SK-N-SH (cell line): ENCODE results near the gene AQP3. TPM values are rescaled to one million over a fixed set of nuclear protein-coding genes. Genes with fewer than 3 reads are reported as not detected.

ENCODE experiments used
- CTCF ChIA-PET: fragments of 300-600, 350-600 bp; formaldehyde crosslinking; extraction: SDS; loops from one replicate; lab custom pipeline; 2021; lab: Yijun Ruan, JAX
- POLR2A ChIA-PET: fragments of 350-600 bp; sonication (Branson Sonifier 250); formaldehyde crosslinking; extraction: SDS; loops from one replicate; lab custom pipeline; 2020; ENCODE audit warnings: antibody characterized with exemption, inconsistent platforms; lab: Yijun Ruan, JAX
- DNase-seq: peaks from one replicate; pipeline ENCODE4 v3.0.0; 2012
- H2AFZ ChIP-seq: fragments of 200-600 bp; sonication (generic); 2 replicates; pipeline ENCODE4 v1.8.1; 2016; ENCODE audit warnings: antibody characterized with exemption, mild to moderate bottlenecking, low read depth
- H3F3A ChIP-seq: fragments of 200-600 bp; sonication (generic); replicated peaks from 2 replicates; pipeline ENCODE3; 2016; ENCODE audit warnings: antibody characterized with exemption, mild to moderate bottlenecking; ENCODE audit not compliant: insufficient read depth
- H3K27ac ChIP-seq, 2 experiments: fragments of 200-500 bp in 1 of 2; fragments of 200-600 bp in 1 of 2; sonication (Bioruptor generic) in 1 of 2; sonication (generic), shearing (Covaris generic) in 1 of 2; 2 replicates each; pipeline versions ENCODE4 v1.5.1 to v1.6.1; 2014 to 2016; ENCODE audit warnings: low read depth in 2 of 2, inconsistent platforms in 1 of 2, low read length in 1 of 2, mild to moderate bottlenecking in 1 of 2, mixed read lengths in 1 of 2
- H3K27me3 ChIP-seq: fragments of 200-600 bp; sonication (generic), shearing (Covaris generic); 2 replicates; pipeline ENCODE4 v1.6.1; 2016; ENCODE audit warnings: mixed run types; ENCODE audit not compliant: insufficient read depth
- H3K36me3 ChIP-seq, 2 experiments: fragments of 200-500 bp in 1 of 2; fragments of 200-600 bp in 1 of 2; sonication (Bioruptor generic) in 1 of 2; sonication (generic) in 1 of 2; replicated peaks in 1 of 2; 2 replicates each; pipeline versions ENCODE3 to v1.5.1; 2014 to 2016; ENCODE audit warnings: low read length in 1 of 2, mild to moderate bottlenecking in 1 of 2; ENCODE audit not compliant: insufficient read depth in 2 of 2, control insufficient read depth in 1 of 2
- H3K4me1 ChIP-seq, 2 experiments: fragments of 200-500 bp in 1 of 2; fragments of 200-600 bp in 1 of 2; sonication (Bioruptor generic) in 1 of 2; sonication (generic), shearing (Covaris generic) in 1 of 2; 2 replicates each; pipeline versions ENCODE4 v1.5.1 to v1.6.1; 2014 to 2016; ENCODE audit warnings: low read depth in 1 of 2, low read length in 1 of 2, mixed run types in 1 of 2; ENCODE audit not compliant: insufficient read depth in 2 of 2, control insufficient read depth in 1 of 2
- H3K4me2 ChIP-seq: fragments of 200-600 bp; sonication (generic), shearing (Covaris generic); 2 replicates; pipeline ENCODE4 v1.6.1; 2017; ENCODE audit warnings: mixed run types
- H3K4me3 ChIP-seq, 2 experiments: fragments of 200-500 bp in 1 of 2; fragments of 200-600 bp in 1 of 2; sonication (Bioruptor generic) in 1 of 2; sonication (generic), shearing (Covaris generic) in 1 of 2; 2 replicates each; pipeline versions ENCODE4 v1.5.1 to v1.8.1; 2014 to 2016; ENCODE audit warnings: low read depth in 2 of 2, inconsistent platforms in 1 of 2, low read length in 1 of 2, mild to moderate bottlenecking in 1 of 2, mixed read lengths in 1 of 2, moderate library complexity in 1 of 2
- H3K79me2 ChIP-seq: fragments of 200-600 bp; sonication (generic); 2 replicates; pipeline ENCODE4 v1.8.1; 2017; ENCODE audit warnings: mild to moderate bottlenecking; ENCODE audit not compliant: insufficient read depth
- H3K9ac ChIP-seq: fragments of 200-600 bp; sonication (generic); 2 replicates; pipeline ENCODE4 v1.6.1; 2017; ENCODE audit warnings: mixed run types
- H3K9me2 ChIP-seq: fragments of 200-600 bp; sonication (generic); 2 replicates; pipeline ENCODE4 v1.6.1; 2017; ENCODE audit warnings: mixed run types
- H3K9me3 ChIP-seq: fragments of 200-600 bp; sonication (generic); 2 replicates; pipeline ENCODE4 v1.6.1; 2017; ENCODE audit warnings: mixed run types, mild to moderate bottlenecking, moderate library complexity
- H4K20me1 ChIP-seq: fragments of 200-600 bp; sonication (generic); 2 replicates; pipeline ENCODE4 v1.6.1; 2017; ENCODE audit warnings: mild to moderate bottlenecking, mixed run types; ENCODE audit not compliant: insufficient read depth
- CHD2 ChIP-seq: fragments of 150-350 bp; IDR thresholded peaks from 2 replicates; pipeline ENCODE4 v1.6.1; 2018; ENCODE audit warnings: low read length; ENCODE audit not compliant: partially characterized antibody
- EZH2phosphoT487 ChIP-seq: fragments of 200-600 bp; sonication (generic); IDR thresholded peaks from 2 replicates; pipeline ENCODE4 v1.6.1; 2017; ENCODE audit warnings: low read depth, mixed run types, mild to moderate bottlenecking, antibody characterized with exemption, moderate library complexity, borderline replicate concordance
- FOXM1 ChIP-seq: IDR thresholded peaks from 2 replicates; pipeline ENCODE4 v1.4.0; 2012; ENCODE audit warnings: low read depth, mild to moderate bottlenecking
- JUND ChIP-seq: IDR thresholded peaks from 2 replicates; pipeline ENCODE4 v1.4.0; 2012
- RCOR1 ChIP-seq: fragments of 150-350 bp; IDR thresholded peaks from 2 replicates; pipeline ENCODE4 v1.6.1; 2017; ENCODE audit warnings: antibody characterized with exemption, low read length
- RFX5 ChIP-seq: IDR thresholded peaks from 2 replicates; pipeline ENCODE4 v1.6.1; 2012; ENCODE audit warnings: mild to moderate bottlenecking, improper control_type of control experiment, low read length
- RXRA ChIP-seq: IDR thresholded peaks from 2 replicates; pipeline ENCODE4 v1.4.0; 2012; ENCODE audit warnings: low read depth, mild to moderate bottlenecking, borderline replicate concordance
- TAF1 ChIP-seq: IDR thresholded peaks from 2 replicates; pipeline ENCODE4 v1.6.1; 2012; ENCODE audit warnings: low read depth, mild to moderate bottlenecking, low read length, moderate library complexity, borderline replicate concordance
- TCF12 ChIP-seq: IDR thresholded peaks from 2 replicates; pipeline ENCODE4 v1.4.0; 2012
- YY1 ChIP-seq: IDR thresholded peaks from 2 replicates; pipeline ENCODE4 v1.4.0; 2012; ENCODE audit warnings: low read depth, mild to moderate bottlenecking
- WGBS: methylation state at CpG from one replicate; pipeline ENCODE4 v1.1.6; 2017; ENCODE audit warnings: low lambda C conversion rate; 5-methylcytosine and 5-hydroxymethylcytosine counted together
- polyA plus RNA-seq, 3 experiments: library from polyadenylated mRNA; depleted of rRNA; stranded (reverse); fragments of >200 nt; gene quantifications; 2 replicates each; pipeline ENCODE4 v1.2.3, GENCODE V29; 2012
- TF ChIP-seq, protein P1 (sequence below): fragments of 200-600 bp; sonication (generic); IDR thresholded peaks from 2 replicates; pipeline ENCODE4 v1.6.1; 2017; ENCODE audit warnings: antibody characterized with exemption, mild to moderate bottlenecking, moderate library complexity
- TF ChIP-seq, protein P2 (sequence below): IDR thresholded peaks from 2 replicates; pipeline ENCODE4 v1.4.0; 2012; ENCODE audit warnings: low read depth

AQP3 gene
- polyA plus RNA-seq, 1 of the 3 experiments (the other 2 are of a cell fraction): 0.64 TPM

DNA sequence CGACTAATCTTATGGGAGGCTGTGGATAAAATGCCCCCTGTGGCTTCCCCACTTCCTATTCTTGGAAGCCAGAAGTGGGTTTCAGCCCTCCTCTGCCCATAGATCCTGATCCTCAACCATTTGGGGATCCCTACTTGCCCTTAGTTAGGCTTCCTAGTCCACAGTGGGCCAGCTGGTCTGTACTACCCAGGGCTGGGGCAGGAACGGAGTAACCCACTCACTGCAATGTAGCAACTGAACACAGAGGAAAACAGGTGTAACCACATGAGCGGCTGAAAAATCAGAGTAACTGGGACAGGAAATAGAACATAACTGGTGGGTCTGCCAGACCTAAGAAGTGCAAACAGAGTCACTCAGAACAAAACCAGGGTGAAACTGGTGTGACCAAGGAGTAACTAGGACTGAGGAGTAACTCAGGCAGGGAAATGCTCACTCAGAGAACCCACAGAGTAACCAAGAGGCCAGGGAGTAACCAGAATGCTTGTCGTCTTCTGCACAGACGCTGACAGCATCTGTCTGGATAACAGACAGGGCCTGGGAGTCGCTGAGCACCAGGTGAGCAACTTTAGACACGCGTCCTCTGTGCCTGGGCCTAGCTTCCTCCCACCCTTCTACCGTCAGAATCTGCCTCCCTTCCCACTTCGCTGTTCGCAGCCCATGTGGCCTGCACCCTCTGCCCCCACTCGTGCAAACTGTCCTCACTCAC lies 1.0 kb downstream of the AQP3 start (continued):
- TF ChIP-seq, protein P1, sequence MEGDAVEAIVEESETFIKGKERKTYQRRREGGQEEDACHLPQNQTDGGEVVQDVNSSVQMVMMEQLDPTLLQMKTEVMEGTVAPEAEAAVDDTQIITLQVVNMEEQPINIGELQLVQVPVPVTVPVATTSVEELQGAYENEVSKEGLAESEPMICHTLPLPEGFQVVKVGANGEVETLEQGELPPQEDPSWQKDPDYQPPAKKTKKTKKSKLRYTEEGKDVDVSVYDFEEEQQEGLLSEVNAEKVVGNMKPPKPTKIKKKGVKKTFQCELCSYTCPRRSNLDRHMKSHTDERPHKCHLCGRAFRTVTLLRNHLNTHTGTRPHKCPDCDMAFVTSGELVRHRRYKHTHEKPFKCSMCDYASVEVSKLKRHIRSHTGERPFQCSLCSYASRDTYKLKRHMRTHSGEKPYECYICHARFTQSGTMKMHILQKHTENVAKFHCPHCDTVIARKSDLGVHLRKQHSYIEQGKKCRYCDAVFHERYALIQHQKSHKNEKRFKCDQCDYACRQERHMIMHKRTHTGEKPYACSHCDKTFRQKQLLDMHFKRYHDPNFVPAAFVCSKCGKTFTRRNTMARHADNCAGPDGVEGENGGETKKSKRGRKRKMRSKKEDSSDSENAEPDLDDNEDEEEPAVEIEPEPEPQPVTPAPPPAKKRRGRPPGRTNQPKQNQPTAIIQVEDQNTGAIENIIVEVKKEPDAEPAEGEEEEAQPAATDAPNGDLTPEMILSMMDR: no peak
- TF ChIP-seq YY1: no peak

DNA sequence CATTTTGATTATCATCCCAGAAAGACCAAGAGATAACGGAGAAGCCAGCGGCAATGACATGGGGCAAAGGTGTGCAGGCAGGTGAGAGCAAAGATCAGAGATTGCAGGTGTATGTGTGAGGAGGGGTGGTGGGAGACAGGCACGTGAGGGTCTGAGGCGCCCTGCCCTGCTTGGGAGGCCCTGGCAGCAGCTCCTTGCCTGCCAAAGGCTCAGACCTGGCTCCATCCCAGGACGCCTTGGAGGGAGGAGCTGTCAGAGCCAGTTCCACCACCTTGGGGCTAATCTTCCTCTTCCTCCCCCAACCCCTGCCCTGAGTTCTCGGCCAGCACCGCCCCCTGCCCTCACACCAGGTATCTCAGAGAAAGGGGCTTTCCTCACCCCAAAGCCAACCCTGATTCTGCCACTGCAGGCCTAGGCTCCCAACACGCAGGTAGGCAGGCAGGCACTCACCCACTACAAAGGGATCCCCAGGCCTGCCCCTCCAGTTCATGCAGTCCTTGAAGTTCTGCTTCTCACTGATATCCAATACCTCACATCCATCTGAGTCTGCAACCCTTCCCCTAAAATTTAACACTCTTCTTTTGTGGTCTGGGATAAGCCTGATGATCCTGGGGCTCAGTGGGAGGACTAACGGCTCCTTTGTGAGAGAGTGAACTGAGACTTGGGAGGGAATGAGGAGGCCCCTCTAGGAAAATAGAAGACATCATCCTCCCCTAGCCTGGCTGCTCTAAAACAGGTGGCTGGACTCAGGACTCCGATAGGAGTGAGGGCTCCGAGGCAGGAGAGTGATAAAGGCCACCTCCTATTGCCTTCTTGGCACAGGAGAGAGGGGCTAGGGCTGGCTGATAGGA lies 1.8 kb downstream of the AQP3 start:
- DNase-seq: no peak
- Histone ChIP-seq H3K9me2 (no peaks in the 10 kb centered on the region), H3K4me3 (no peak overlapping the region), H3K27ac (no peak overlapping the region), H2AFZ (no peak overlapping the region), H3K27me3 (no peaks in the 10 kb centered on the region; the same call in 1 of the 2 replicates), H3K4me1 (peaks cover 0 to 17% of the 10 kb centered on the region in 2 experiments; a peak in 1 of 4 replicates), H4K20me1 (no peaks in the 10 kb centered on the region), H3K36me3 (no peaks in the 10 kb centered on the region), H3K9me3 (no peaks in the 10 kb centered on the region), H3F3A (no peaks in the 10 kb centered on the region), H3K9ac (no peak overlapping the region), H3K79me2 (no peaks in the 10 kb centered on the region), H3K4me2 (no peak overlapping the region)
- ChIA-PET CTCF (no interaction called here), POLR2A (no interaction called here)
- WGBS: 93% methylated on average over 10 of the region's 11 CpGs
- no peak for TF ChIP-seq RCOR1
- no peak for TF ChIP-seq TAF1
- no peak for TF ChIP-seq RXRA
- TF ChIP-seq, protein P2, sequence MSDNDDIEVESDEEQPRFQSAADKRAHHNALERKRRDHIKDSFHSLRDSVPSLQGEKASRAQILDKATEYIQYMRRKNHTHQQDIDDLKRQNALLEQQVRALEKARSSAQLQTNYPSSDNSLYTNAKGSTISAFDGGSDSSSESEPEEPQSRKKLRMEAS: no peak
- TF ChIP-seq CHD2: no peak
- no peak for TF ChIP-seq JUND
- no peak for TF ChIP-seq RFX5
- TF ChIP-seq TCF12: no peak
- TF ChIP-seq FOXM1: no peak
- no peak for TF ChIP-seq EZH2phosphoT487
